Tibial artery (tissue), 4 donors: ENCODE results near the gene GRIN3B.

ENCODE experiments used
- DNase-seq, 2 donors: peaks; one replicate each; pipeline ENCODE4 v3.0.0-alpha.2; 2019
- H3K27ac ChIP-seq, 2 donors: fragments of 200-600 bp; sonication (generic) in 1 of 2; 1 replicate in 1 of 2; 2 replicates in 1 of 2; pipeline ENCODE4 v1.5.1; 2018 to 2019; ENCODE audit warnings: mild to moderate bottlenecking in 1 of 2
- H3K27me3 ChIP-seq, 2 donors: fragments of 200-600 bp; sonication (generic) in 1 of 2; one replicate each; pipeline versions ENCODE4 v1.5.1 to v1.6.0; 2016 to 2019
- H3K36me3 ChIP-seq, 3 donors: fragments of 200-600 bp; sonication (generic) in 2 of 3; one replicate each; pipeline ENCODE4 v1.5.1; 2016 to 2019; ENCODE audit warnings: mild to moderate bottlenecking in 2 of 3
- H3K4me1 ChIP-seq, 4 donors: fragments of 200-600 bp; sonication (generic) in 2 of 4; 1 replicate in 3 of 4; 2 replicates in 1 of 4; pipeline ENCODE4 v1.5.1; 2016 to 2019
- H3K4me3 ChIP-seq, 2 donors: fragments of 200-600 bp; sonication (generic) in 1 of 2; 1 replicate in 1 of 2; 2 replicates in 1 of 2; pipeline ENCODE4 v1.5.1; 2018 to 2019; ENCODE audit warnings: mild to moderate bottlenecking in 2 of 2
- H3K9me3 ChIP-seq, 3 donors: fragments of 200-600 bp; sonication (generic) in 1 of 3; one replicate each; pipeline ENCODE4 v1.5.1; 2016 to 2019
- intact Hi-C: fragments of 100-400 bp; cut with DNase I; formaldehyde crosslinking; loops from one replicate; pipeline ENCODE4 v1.15.0; 2023; ENCODE audit warnings: low total_unique reads
- TF ChIP-seq, protein P1 (sequence below), 2 experiments: fragments of 200-600 bp in 1 of 2; fragments of 450-650 bp in 1 of 2; IDR thresholded peaks; one replicate each; pipeline ENCODE4 v1.5.1; 2017 to 2019; ENCODE audit warnings: antibody characterized with exemption in 2 of 2, mild to moderate bottlenecking in 1 of 2, moderate library complexity in 1 of 2

The GRIN3B gene

DNA sequence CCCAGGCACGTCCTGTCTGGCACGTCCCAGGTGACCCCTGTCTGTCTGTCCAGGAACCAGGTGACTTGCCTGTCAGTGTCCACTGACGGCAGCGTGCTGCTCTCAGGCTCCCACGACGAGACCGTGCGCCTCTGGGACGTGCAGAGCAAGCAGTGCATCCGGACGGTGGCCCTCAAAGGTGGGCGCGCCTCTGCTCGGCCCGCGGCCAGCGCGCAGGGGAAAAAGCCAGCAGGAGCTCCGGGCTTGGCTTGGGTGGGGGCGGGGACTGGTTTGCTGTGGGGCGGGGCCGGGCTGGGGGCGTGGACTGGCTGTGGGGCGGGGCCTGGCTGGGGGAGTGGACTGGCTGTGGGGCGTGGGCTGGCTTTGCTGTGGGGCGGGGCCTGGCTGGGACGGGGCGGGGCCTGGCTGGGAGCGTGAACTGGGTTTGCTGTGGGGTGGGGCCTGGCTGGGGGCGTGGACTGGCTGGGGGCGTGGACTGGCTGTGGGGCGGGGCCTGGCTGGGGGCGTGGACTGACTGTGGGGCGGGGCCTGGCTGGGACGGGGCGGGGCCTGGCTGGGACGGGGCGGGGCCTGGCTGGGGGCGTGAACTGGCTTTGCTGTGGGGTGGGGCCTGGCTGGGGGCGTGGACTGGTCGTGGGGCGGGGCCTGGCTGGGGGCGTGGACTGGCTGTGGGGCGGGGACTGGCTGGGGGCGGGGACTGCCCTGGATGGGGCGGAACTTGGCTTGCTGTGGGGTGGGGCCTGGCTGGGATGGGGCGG lies 8.9 kb upstream of the GRIN3B start:
- peaks cover 42 to 82% (median 67%) of the 10 kb centered on the region in 3 donors for H3K36me3 ChIP-seq
- no peak for DNase-seq
- intact Hi-C loops, result no loop called here
- H3K4me3 ChIP-seq, result no peak overlapping the region
- TF ChIP-seq, protein P1, sequence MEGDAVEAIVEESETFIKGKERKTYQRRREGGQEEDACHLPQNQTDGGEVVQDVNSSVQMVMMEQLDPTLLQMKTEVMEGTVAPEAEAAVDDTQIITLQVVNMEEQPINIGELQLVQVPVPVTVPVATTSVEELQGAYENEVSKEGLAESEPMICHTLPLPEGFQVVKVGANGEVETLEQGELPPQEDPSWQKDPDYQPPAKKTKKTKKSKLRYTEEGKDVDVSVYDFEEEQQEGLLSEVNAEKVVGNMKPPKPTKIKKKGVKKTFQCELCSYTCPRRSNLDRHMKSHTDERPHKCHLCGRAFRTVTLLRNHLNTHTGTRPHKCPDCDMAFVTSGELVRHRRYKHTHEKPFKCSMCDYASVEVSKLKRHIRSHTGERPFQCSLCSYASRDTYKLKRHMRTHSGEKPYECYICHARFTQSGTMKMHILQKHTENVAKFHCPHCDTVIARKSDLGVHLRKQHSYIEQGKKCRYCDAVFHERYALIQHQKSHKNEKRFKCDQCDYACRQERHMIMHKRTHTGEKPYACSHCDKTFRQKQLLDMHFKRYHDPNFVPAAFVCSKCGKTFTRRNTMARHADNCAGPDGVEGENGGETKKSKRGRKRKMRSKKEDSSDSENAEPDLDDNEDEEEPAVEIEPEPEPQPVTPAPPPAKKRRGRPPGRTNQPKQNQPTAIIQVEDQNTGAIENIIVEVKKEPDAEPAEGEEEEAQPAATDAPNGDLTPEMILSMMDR (IDR thresholded peaks at IDR 0.05), result no peak
- H3K27me3 ChIP-seq, result peaks cover 0 to 42% of the 10 kb centered on the region in 2 donors
- H3K27ac ChIP-seq, result no peak overlapping the region
- peaks cover 0 to 9% (median 3%) of the 10 kb centered on the region in 4 donors for H3K4me1 ChIP-seq
- no peaks in the 10 kb centered on the region for H3K9me3 ChIP-seq

DNA sequence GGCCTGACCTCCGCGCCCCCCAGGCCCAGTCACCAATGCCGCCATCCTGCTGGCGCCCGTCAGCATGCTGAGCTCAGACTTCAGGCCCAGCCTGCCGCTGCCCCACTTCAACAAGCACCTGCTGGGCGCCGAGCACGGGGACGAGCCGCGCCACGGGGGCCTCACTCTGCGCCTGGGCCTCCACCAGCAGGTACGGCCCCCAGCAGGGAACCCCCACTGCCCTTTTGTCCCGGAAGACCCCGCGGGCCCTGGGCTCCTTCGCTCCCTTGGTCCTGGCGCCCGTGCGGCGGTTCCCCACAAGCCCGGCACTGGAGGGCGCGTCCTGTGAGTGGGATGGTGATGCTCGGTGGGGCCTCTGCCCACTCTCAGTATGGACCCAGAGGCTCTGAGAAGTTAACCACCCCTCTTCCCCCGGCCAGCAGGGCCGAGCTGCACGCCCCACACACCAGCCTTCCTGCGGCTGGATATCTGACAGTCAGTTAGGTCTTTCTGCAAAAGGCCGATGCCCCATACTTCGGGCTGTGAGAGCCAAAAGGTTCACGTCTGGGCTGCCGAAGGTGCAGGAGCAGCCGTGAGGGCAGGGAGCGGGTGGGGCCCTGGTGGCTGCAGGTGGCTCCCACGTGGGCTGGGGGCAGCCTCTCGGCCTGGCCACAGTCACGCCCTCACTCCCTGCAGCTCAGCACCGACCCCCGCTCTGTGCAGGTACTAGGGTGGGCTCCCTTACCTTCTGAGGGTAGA lies 8.1 kb upstream of the GRIN3B start:
- TF ChIP-seq, protein P1 (IDR thresholded peaks at IDR 0.05), result no peak
- peaks cover 0 to 49% of the 10 kb centered on the region in 2 donors for H3K27me3 ChIP-seq
- no peaks in the 10 kb centered on the region for H3K9me3 ChIP-seq
- intact Hi-C loops, result no loop called here
- H3K4me3 ChIP-seq, result no peak overlapping the region
- peaks cover 42 to 75% (median 59%) of the 10 kb centered on the region in 3 donors for H3K36me3 ChIP-seq
- H3K4me1 ChIP-seq, result peaks cover 0 to 12% (median 6%) of the 10 kb centered on the region in 4 donors
- H3K27ac ChIP-seq, result no peak overlapping the region
- no peak for DNase-seq

DNA sequence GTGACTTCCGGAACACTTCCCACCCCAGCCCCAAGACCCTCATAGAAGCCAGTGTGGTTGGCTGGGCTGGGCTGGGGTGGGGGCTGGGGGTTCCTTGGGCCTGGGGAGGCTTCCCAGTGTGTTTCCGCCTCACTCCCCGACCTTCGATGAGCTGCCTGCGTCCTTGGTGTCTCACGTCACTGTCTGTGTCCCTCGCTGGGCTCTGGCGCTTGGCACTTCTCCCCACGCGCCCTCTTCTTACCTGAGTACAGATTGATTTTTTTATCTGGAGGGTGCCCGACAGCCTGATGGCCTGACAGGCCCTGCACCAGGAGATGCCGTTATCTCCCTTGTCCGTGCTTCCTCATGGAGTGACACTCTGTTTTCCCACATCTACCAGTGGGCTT lies 7.6 kb upstream of the GRIN3B start:
- Histone ChIP-seq H3K4me1 (peaks cover 0 to 12% (median 6%) of the 10 kb centered on the region in 4 donors), H3K36me3 (peaks cover 42 to 69% (median 57%) of the 10 kb centered on the region in 3 donors), H3K4me3 (no peak overlapping the region), H3K9me3 (no peaks in the 10 kb centered on the region), H3K27ac (no peak overlapping the region), H3K27me3 (peaks cover 0 to 55% of the 10 kb centered on the region in 2 donors)
- no peak for DNase-seq
- intact Hi-C loops, result no loop called here
- TF ChIP-seq, protein P1 (IDR thresholded peaks at IDR 0.05), result no peak

DNA sequence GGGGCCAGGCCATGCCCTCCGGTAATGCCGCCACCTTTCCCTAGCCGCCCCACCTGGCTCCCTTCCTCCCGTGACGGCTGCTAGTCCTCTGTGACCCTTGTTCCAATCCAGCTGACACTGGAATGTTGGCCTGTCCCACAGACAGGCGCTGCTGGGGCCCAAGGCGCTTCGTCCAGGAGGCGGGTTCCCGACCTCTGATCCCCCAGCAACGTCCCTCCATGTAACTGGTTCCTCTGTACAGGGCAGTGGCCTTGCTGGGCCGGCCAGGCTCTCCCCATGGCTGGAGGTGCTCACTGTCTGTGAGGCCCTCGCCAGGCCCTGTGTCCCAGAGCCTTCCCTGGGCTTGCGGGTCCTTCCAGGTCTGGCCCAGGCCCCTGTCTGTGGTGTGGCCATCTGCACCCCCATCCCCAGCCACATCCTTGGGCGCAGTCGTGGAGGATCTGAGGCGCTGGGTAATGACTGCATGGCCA lies 6.8 kb upstream of the GRIN3B start:
- H3K4me3 ChIP-seq, result no peak overlapping the region
- H3K36me3 ChIP-seq, result peaks cover 42 to 64% (median 52%) of the 10 kb centered on the region in 3 donors
- H3K27me3 ChIP-seq, result peaks cover 0 to 61% of the 10 kb centered on the region in 2 donors
- intact Hi-C loops, result no loop called here
- H3K9me3 ChIP-seq, result no peaks in the 10 kb centered on the region
- DNase-seq, result no peak
- peaks cover 0 to 12% (median 6%) of the 10 kb centered on the region in 4 donors for H3K4me1 ChIP-seq
- TF ChIP-seq, protein P1 (IDR thresholded peaks at IDR 0.05), result no peak
- no peak overlapping the region for H3K27ac ChIP-seq

DNA sequence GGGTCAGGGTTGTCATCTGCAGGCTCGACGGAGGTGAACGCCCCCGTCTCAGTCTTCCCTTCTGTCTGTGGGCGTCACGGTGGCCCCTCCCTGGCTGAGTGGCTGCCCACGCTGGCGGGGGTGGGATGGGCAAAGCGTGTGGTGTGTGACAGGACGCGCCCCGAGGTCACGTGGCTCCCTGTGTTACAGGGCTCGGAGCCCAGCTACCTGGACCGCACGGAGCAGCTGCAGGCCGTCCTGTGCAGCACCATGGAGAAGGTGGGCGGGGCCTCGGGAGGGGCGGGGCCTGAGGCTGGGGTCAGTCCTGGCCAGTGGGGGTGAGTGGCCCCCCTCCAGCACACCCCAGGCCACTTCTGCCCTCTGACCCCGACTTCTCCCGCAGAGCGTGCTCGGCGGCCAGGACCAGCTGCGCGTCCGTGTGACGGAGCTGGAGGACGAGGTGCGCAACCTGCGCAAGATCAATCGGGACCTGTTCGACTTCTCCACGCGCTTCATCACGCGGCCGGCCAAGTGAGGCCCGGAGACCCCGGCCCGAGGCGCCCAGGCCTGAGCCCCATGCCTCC lies 6.3 kb upstream of the GRIN3B start:
- intact Hi-C loops, result no loop called here
- Histone ChIP-seq H3K9me3 (no peaks in the 10 kb centered on the region), H3K27me3 (peaks cover 0 to 66% of the 10 kb centered on the region in 2 donors), H3K27ac (no peak overlapping the region), H3K4me3 (no peak overlapping the region), H3K4me1 (peaks cover 0 to 12% (median 6%) of the 10 kb centered on the region in 4 donors), H3K36me3 (peaks cover 42 to 61% (median 48%) of the 10 kb centered on the region in 3 donors)
- TF ChIP-seq, protein P1 (IDR thresholded peaks at IDR 0.05), result no peak
- DNase-seq, result no peak
